ENCODE measurements around the gene MYCN. TPM values are rescaled to one million over a fixed set of nuclear protein-coding genes. Genes with fewer than 3 reads are reported as not detected.

MYCN gene
- total RNA-seq, 1 donor from 2014 or later: 1.4 TPM

GRCh38 chr2:15931319-15931890, 8.9 kb upstream of the MYCN start:
- DNase-seq (ENCODE audit: low spot score): no peak

DNA sequence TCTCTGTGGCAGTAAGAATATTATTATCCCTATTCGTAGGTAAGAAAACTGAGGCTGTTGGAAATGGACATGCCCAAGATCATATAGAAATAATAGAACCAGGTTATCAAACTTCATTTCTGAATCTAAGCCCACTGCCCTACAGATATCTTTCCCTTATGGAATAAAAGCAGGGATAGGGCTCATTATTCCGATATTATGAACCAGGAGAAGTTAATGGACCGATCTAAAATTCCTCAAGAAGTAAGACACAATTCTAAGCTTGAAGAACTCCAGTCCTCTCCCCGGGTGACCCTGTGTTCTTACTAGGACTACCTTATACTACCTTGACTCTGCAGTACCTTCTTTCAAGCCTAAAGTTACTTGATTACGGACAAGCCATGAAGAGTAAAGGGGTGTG, 8.4 kb upstream of the MYCN start:
- DNase-seq (ENCODE audit: low spot score): no peak

DNA sequence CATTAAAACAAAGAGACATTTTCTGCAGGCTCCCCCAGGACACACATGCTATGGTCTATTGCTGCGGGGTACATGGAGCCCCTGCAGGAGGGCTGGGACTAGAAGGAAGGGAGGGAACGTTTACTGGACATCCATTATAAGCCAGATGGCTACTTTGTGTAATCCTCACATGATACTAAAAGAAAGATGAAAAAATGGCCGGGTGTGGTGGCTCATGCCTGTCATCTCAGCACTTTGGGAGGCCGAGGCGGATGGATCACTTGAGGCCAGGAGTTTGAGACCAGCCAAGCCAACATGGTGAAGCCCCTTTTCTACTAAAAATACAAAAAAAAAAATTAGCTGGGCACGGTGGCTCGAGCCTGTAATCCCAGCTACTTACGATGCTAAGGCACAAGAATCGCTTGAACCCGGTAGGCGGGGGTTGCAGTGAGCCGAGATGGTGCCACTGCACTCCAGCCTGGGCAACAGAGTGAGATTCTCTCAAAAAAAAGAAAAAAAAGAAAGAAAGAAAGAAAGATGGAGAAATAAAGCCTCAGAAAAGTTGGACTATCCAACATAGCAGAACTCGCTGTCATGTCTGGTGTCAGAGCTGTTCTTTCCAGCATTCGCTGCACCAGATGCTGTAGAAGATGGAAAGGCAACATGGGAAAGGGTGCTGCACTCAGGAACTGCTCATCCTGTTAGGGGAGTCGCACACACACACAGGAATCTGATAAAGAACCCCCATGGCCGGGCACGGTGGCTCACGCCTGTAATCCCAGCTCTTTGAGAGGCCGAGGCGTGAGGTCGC, 7.8 kb upstream of the MYCN start:
- no peak for DNase-seq (ENCODE audit: low spot score)

GRCh38 chr2:15933184-15933845, 7.0 kb upstream of the MYCN start:
- DNase-seq (ENCODE audit: low spot score): no peak

GRCh38 chr2:15934291-15934945, 5.9 kb upstream of the MYCN start:
- DNase-seq (ENCODE audit: low spot score): no peak

DNA sequence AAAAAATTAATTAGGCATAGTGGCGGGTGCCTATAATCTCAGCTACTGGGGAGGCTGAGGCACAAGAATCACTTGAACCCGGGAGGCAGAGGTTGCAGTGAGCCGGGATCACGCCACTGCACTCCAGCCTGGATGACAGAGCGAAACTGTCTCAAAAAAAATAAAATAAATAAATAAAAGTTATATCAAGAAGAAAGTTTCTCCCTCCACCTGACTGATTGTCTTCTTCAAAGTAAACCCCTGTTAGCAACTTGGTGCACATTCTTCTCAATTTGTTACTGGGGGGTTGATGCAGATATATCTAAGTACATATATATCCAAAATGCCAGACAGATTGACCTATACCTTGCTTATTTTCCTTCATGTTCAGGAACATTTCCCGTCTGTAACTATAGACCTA, 5.2 kb upstream of the MYCN start:
- no peak for DNase-seq (ENCODE audit: low spot score)

DNA sequence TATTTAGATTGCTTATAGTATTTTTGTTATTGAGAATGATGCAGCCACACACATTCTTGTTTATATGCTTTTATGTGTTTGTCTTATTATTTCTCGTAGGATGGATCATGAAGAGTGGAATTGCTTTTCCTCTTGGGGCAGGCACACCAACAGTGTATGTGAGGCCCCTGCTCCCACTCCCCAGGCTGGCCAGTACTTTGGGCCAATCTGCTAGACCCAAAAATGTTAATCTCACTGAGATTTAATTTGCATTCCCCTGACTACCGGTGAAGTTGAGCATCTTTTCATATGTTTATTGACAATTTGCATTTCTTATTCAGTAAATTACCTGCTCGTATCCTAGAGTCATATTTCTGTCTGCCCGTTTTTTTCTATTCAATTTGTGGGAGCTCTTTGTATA, 4.7 kb upstream of the MYCN start:
- DNase-seq (ENCODE audit: low spot score): no peak

DNA sequence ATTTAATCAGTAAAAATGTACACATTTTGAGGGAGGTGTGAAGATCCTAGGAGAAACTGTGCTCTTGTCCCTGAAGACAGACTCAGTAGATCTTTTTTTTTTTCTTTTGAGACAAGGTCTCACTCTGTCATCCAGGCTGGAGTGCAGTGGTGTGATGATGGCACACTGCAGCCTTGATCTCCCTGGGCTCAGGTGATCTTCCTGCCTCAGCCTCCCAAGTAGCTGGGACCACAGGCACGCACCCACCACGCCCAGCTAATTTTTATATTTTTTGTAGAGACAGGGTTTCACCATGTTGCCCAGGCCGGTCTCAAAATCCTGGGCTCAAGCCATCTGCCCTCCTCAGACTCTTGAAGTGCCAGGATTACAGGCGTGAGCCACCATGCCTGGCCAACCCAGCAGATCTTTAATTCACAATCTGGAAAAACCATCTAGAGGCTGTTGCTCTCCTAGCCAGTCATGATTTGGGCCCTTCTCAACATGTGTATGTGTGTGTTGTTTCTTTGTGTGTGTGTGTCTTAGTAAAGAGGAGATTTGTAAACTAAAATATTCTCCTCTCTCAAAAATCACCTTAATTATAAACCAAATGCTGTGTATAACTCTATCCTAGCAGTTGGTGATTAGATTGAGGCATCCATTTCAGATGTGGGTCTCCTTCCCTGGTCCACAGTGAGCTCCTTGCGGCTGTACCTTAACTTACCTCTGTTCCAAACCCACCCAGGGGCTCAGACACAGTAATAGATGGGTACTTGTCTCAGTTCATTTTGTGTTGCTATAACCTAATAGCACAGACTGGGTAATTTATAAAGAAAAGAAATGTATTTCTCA, 3.9 kb upstream of the MYCN start:
- no peak for DNase-seq (ENCODE audit: low spot score)

DNA sequence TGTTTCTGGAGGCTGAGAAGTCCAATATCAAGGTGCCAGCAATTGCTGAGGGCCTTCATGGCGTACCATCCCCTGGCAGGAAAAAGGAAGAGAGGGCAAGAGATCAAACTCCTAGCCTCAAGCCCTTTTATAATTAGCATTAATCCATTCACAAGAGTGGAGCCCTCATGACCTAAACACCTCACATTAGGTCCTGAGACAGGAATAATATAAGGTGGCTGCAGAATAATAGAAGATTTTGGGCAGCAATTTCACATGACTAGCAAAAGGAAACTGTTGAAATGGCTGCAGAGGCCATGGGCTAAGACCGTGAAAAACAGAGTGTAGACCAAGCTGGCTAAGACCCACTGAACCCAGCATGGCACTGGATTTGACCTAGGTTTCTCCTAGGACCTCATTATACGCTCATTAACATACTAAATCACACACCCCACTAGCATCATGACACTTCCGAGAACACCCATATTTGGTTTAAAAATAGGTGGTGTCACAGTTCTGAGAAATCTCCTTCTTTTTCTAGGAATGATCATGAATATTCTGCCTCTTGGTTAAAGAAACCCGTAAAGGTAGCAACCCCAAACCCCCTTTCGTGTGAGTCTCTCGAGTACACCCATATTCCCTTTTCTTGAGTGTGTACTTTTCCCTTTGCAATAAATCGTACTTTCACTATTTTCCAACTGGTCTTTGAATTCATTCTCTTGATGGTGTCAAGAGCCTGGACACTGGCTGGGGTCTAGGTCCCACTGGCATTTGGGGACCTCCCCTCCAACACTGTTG, 3.1 kb upstream of the MYCN start:
- no peak for DNase-seq (ENCODE audit: low spot score)

DNA sequence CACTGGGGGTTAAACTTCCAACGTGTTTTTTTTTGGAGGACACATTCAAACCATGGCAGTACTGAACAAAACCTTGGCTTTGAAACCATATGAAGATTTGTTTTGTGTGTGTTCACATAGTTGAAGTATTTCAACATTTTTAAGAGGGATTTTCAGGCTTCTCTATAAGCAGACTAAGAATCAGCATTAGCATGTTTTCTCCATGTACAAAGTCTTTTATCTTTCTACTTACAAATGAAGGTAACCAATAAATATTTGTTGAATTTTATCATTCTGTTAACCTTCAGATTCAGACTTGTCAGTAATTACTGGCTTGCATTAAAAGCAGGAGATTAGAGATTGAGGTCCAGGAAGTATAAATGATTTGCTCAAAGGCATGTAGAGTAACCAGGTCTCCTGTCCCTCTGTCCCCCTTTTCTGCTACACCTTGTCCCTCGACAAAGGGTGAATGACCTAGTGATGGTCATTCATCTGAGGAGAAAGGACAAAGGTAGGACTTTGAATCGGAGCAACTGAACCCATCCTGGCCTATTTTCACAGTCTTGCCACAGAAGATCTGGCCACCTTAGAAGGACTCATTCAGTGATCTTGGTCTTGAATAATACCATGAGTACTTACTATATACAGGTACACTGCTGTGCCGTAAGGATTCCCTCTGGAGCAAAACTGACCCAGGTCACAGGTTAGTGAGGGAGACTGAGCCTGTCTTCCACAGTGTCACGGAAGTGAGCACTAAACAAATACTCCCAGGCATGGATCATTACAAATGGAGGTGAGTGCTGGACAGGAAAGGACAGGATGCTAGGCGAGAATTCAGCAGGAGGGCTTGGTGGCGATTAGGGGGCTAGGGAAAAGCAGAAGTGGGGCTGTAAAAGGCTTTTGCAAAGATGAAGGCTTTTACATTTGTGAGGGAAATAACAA, 2.2 kb upstream of the MYCN start:
- DNase-seq (ENCODE audit: low spot score): no peak

DNA sequence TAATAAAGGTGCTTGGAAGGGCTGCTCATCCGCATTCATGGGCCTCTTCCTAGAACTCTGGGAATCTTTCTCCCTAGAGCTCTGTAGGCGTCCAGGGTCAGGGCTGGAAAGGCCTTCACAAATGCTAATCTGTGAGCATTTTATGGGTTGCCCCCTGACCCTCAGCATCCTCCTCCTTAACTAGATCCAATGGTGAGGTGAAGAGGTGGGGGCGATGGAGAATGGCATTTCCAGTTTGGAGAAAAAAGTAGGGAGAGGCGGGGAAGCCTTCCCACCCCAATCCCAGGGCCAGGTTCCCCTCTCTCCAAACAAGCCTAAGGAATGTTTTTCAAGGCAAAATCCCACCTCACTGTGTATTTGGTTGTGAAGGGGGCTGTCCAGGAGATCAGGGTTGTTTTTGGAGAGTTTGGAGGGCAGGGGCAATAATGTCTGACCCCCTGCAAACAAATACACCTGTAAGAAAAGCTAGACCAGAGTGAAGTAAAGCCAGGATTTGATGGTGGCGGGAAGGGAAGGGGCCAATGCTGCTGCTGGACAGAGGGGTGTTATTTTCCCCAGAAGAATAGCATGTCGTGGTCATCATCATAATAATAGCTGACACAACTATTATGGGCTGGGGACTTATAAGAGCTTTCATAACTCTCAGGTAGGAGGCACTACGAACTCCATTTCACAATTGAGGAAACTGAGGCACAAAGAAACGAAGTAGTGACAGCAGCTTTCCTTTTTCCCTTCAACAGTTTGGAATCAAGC, 1.4 kb upstream of the MYCN start:
- DNase-seq (ENCODE audit: low spot score): no peak

- no peak for DNase-seq (ENCODE audit: low spot score)
Measured at GRCh38 chr2:15939556-15939853, 845 bp upstream of the MYCN start.

DNA sequence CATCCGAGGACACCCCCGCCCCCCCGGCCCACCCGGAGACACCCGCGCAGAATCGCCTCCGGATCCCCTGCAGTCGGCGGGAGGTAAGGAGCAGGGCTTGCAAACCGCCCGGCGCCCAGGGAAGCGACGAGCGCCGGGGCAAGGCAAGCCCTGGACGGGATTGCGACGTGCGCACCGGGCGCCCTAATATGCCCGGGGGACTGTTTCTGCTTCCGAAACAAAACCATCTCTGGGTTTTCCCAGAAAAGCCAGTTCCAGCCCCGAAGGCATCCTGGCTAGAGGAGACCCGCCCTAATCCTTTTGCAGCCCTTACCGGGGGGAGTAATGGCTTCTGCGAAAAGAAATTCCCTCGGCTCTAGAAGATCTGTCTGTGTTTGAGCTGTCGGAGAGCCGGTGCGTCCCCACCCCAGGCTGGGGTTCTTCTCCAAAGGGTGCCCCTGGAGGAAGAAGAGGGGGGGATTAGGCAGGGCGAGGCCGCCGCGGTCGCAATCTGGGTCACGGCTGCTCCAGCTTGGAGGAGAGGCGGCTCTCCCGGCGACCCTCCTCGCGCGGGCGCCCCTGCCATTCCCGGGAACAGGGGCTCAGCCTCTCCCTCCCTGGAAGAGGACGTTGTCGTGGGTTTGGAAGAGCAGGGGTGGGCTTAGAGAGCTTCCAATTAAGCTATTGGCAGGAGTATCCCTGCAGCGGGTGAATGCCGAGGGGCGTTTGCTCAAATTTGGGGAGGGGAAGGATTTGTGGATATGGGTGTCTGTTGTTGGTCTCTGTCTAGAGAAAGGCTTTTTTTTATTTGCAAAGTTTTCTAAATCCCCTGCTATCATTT, 521 bp downstream of the MYCN start:
- DNase-seq (ENCODE audit: low spot score): no peak

DNA sequence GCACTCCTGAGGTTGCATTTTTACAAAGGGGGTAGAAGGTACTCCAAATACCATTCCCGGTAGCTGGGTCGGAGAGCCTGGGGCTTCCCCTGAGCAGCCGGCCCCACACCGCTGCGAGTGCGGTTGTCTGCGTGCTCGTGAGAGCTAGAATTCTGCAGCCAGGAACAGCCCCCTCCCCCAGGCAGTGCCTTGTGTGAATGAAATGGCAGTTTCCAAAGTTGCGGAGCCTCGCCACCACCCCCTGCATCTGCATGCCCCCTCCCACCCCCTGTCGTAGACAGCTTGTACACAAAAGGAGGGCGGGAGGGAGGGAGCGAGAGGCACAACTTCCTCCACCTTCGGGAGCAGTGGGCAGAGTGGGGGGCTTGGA, 1.1 kb downstream of the MYCN start:
- DNase-seq (ENCODE audit: low spot score): no peak

DNA sequence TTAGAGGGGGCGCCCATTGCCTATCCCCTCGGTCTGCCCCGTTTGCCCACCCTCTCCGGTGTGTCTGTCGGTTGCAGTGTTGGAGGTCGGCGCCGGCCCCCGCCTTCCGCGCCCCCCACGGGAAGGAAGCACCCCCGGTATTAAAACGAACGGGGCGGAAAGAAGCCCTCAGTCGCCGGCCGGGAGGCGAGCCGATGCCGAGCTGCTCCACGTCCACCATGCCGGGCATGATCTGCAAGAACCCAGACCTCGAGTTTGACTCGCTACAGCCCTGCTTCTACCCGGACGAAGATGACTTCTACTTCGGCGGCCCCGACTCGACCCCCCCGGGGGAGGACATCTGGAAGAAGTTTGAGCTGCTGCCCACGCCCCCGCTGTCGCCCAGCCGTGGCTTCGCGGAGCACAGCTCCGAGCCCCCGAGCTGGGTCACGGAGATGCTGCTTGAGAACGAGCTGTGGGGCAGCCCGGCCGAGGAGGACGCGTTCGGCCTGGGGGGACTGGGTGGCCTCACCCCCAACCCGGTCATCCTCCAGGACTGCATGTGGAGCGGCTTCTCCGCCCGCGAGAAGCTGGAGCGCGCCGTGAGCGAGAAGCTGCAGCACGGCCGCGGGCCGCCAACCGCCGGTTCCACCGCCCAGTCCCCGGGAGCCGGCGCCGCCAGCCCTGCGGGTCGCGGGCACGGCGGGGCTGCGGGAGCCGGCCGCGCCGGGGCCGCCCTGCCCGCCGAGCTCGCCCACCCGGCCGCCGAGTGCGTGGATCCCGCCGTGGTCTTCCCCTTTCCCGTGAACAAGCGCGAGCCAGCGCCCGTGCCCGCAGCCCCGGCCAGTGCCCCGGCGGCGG, 1.7 kb downstream of the MYCN start:
- DNase-seq (ENCODE audit: low spot score): no peak

DNA sequence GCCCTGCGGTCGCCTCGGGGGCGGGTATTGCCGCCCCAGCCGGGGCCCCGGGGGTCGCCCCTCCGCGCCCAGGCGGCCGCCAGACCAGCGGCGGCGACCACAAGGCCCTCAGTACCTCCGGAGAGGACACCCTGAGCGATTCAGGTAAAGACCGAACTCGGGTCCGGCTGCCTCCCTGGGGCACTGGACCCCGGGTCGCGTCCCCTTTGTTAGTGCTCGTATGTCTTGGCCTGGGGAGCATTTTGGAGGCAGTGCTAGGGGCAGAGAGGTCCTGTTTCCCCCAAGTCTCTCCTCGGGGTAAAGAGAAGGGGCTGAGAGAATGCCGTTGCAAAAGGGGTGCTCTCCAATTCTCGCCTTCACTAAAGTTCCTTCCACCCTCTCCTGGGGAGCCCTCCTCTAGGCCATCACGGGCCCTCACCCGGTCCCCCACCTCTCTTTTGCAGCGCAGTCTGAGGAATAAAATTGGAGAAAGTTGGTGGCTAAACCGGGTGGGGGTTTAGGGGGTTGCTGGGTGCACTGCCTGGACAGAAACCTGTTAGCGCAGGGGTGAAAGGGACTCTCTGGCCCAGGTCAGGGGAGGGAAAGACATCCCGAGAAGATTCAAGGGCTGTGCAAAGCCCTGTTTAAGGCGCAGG, 2.5 kb downstream of the MYCN start:
- no peak for DNase-seq (ENCODE audit: low spot score)

All from mucosa of gallbladder (tissue), 1 donor.